Osteoblast (primary cell): Measurements from ENCODE around the gene PHACTR2. TPM values are rescaled to one million over a fixed set of nuclear protein-coding genes. Genes with fewer than 3 reads are reported as not detected.
"Not testable (repeated sequence)": the region's sequence is repeated elsewhere in the genome, so short reads cannot be mapped to it uniquely, and the experiment has no call there.

Experiments used
- DNase-seq: peaks from one replicate; pipeline ENCODE4 v3.0.0; 2011; ENCODE audit warnings: low spot score, mixed read lengths; ENCODE audit not compliant: insufficient read length; ENCODE audit errors: missing footprints
- H2AFZ ChIP-seq: 2 replicates; pipeline ENCODE4 v1.6.0; 2011; ENCODE audit warnings: mild to moderate bottlenecking, low read length
- H3K27ac ChIP-seq: 2 replicates; pipeline ENCODE4 v1.5.1; 2011; ENCODE audit warnings: mild to moderate bottlenecking, low read depth, low read length, moderate library complexity
- H3K27me3 ChIP-seq: 2 replicates; pipeline ENCODE4 v1.6.0; 2012; ENCODE audit warnings: mild to moderate bottlenecking, control low read depth, inconsistent platforms, low read length, moderate library complexity; ENCODE audit not compliant: insufficient read depth
- H3K36me3 ChIP-seq: 2 replicates; pipeline ENCODE4 v1.5.1; 2011; ENCODE audit warnings: mild to moderate bottlenecking, low read length, control low read depth, moderate library complexity; ENCODE audit not compliant: insufficient read depth
- H3K4me1 ChIP-seq: 2 replicates; pipeline ENCODE4 v1.5.1; 2011; ENCODE audit warnings: mild to moderate bottlenecking, low read length, control low read depth, moderate library complexity; ENCODE audit not compliant: insufficient read depth
- H3K4me2 ChIP-seq: 2 replicates; pipeline ENCODE4 v1.6.0; 2011; ENCODE audit warnings: mild to moderate bottlenecking, low read length; ENCODE audit not compliant: insufficient read depth
- H3K4me3 ChIP-seq: fragments of 200-600 bp; sonication (generic); 3 replicates; pipeline ENCODE4 v1.5.1; 2012; ENCODE audit warnings: mild to moderate bottlenecking, low read length, inconsistent platforms; ENCODE audit not compliant: insufficient read depth
- H3K79me2 ChIP-seq: 2 replicates; pipeline ENCODE4 v1.6.0; 2012; ENCODE audit warnings: mild to moderate bottlenecking, low read length, control low read depth, inconsistent platforms; ENCODE audit not compliant: insufficient read depth
- H3K9me3 ChIP-seq: 2 replicates; pipeline ENCODE4 v1.5.1; 2011; ENCODE audit warnings: low read depth, low read length, control low read depth
- H4K20me1 ChIP-seq: 2 replicates; pipeline ENCODE4 v1.6.0; 2012; ENCODE audit warnings: mild to moderate bottlenecking, low read length, control low read depth; ENCODE audit not compliant: insufficient read depth
- CTCF ChIP-seq: IDR thresholded peaks from 2 replicates; pipeline ENCODE4 v1.5.1; 2011; ENCODE audit warnings: mild to moderate bottlenecking, low read depth, low read length, moderate library complexity; ENCODE audit errors: extremely low read depth
- total RNA-seq: library from RNA; depleted of rRNA; stranded (reverse); fragments of >200 nt; gene quantifications from 2 replicates; pipeline ENCODE4 v1.2.3, GENCODE V29; 2012

Gene PHACTR2
- total RNA-seq, 1 donor, result 71.7 TPM

GRCh38 chr6:143647732-143648131 is 30.0 kb upstream of the PHACTR2 start:
- H3K27ac ChIP-seq, result no peak overlapping the region
- H4K20me1 ChIP-seq, result no peaks in the 10 kb centered on the region
- no peak overlapping the region for H2AFZ ChIP-seq
- H3K9me3 ChIP-seq, result no peaks in the 10 kb centered on the region
- DNase-seq, result no peak
- H3K4me1 ChIP-seq, result no peaks in the 10 kb centered on the region
- TF ChIP-seq CTCF, result no peak
- H3K36me3 ChIP-seq, result no peaks in the 10 kb centered on the region
- H3K79me2 ChIP-seq, result no peaks in the 10 kb centered on the region
- H3K4me2 ChIP-seq, result no peak overlapping the region
- H3K4me3 ChIP-seq, result no peak overlapping the region
- no peaks in the 10 kb centered on the region for H3K27me3 ChIP-seq

GRCh38 chr6:143649319-143649718 is 28.4 kb upstream of the PHACTR2 start:
- H2AFZ ChIP-seq, H4K20me1 ChIP-seq, H3K36me3 ChIP-seq, H3K27me3 ChIP-seq, H3K4me2 ChIP-seq, H3K27ac ChIP-seq, H3K9me3 ChIP-seq, H3K79me2 ChIP-seq, H3K4me3 ChIP-seq, H3K4me1 ChIP-seq, DNase-seq: not testable (repeated sequence)

- not testable (repeated sequence) for DNase-seq, H3K27me3 ChIP-seq, H2AFZ ChIP-seq, H3K4me2 ChIP-seq, H4K20me1 ChIP-seq, H3K36me3 ChIP-seq, H3K79me2 ChIP-seq, H3K4me3 ChIP-seq, H3K9me3 ChIP-seq, H3K4me1 ChIP-seq, H3K27ac ChIP-seq
Measured at GRCh38 chr6:143651328-143651727, 26.4 kb upstream of the PHACTR2 start.

- no peak for DNase-seq
- no peak overlapping the region for H3K27ac ChIP-seq
- no peaks in the 10 kb centered on the region for H3K79me2 ChIP-seq
- H3K27me3 ChIP-seq, result no peaks in the 10 kb centered on the region
- no peak overlapping the region for H3K4me3 ChIP-seq
- H3K9me3 ChIP-seq, result no peaks in the 10 kb centered on the region
- no peaks in the 10 kb centered on the region for H3K4me1 ChIP-seq
- H4K20me1 ChIP-seq, result no peaks in the 10 kb centered on the region
- no peak for TF ChIP-seq CTCF
- no peak overlapping the region for H2AFZ ChIP-seq
- H3K4me2 ChIP-seq, result no peak overlapping the region
- H3K36me3 ChIP-seq, result no peaks in the 10 kb centered on the region
Measured at GRCh38 chr6:143652841-143653331, 24.9 kb upstream of the PHACTR2 start.

- no peaks in the 10 kb centered on the region for H3K36me3 ChIP-seq
- no peak overlapping the region for H2AFZ ChIP-seq
- TF ChIP-seq CTCF, result no peak
- H3K79me2 ChIP-seq, result no peaks in the 10 kb centered on the region
- H4K20me1 ChIP-seq, result no peaks in the 10 kb centered on the region
- no peaks in the 10 kb centered on the region for H3K27me3 ChIP-seq
- no peak overlapping the region for H3K4me2 ChIP-seq
- no peak overlapping the region for H3K4me3 ChIP-seq
- H3K4me1 ChIP-seq, result no peaks in the 10 kb centered on the region
- H3K27ac ChIP-seq, result no peak overlapping the region
- H3K9me3 ChIP-seq, result no peaks in the 10 kb centered on the region
- DNase-seq, result no peak
Measured at GRCh38 chr6:143655541-143655940, 22.2 kb upstream of the PHACTR2 start.
